Right atrium auricular region (tissue), 2 donors: ENCODE results near the gene IGFN1. TPM values are rescaled to one million over a fixed set of nuclear protein-coding genes. Genes with fewer than 3 reads are reported as not detected.
"Not testable (repeated sequence)": the region's sequence is repeated elsewhere in the genome, so short reads cannot be mapped to it uniquely, and the experiment has no call there.

Experiments used
- DNase-seq: peaks from one replicate; pipeline ENCODE4 v3.0.0-alpha.2; 2019; ENCODE audit warnings: low spot score
- H3K27ac ChIP-seq, 2 donors: fragments of 200-600 bp; sonication (generic); 1 replicate in 1 of 2; 2 replicates in 1 of 2; pipeline ENCODE4 v1.5.1; 2016 to 2019
- H3K27me3 ChIP-seq, 2 donors: fragments of 200-600 bp; sonication (generic); one replicate each; pipeline versions ENCODE4 v1.5.1 to v1.6.0; 2017 to 2019
- H3K36me3 ChIP-seq: fragments of 200-600 bp; sonication (generic); one replicate; pipeline ENCODE4 v1.5.1; 2016
- H3K4me1 ChIP-seq, 2 donors: fragments of 200-600 bp; sonication (generic); one replicate each; pipeline versions ENCODE4 v1.5.1 to v1.6.0; 2017 to 2019
- H3K4me3 ChIP-seq, 2 donors: fragments of 200-600 bp; sonication (generic); 1 replicate in 1 of 2; 2 replicates in 1 of 2; pipeline ENCODE4 v1.5.1; 2017 to 2019; ENCODE audit warnings: mild to moderate bottlenecking in 1 of 2, moderate library complexity in 1 of 2
- H3K9me3 ChIP-seq, 2 donors: fragments of 200-600 bp; sonication (generic); one replicate each; pipeline ENCODE4 v1.5.1; 2019
- total RNA-seq, 2 donors: library from RNA; depleted of rRNA; stranded (reverse); fragments of >200 nt; gene quantifications; one replicate each; pipeline ENCODE4 v1.1.0, GENCODE V29; 2016
- TF ChIP-seq, protein P1 (sequence below), 2 donors: fragments of 200-600 bp; sonication (generic); IDR thresholded peaks; one replicate each; pipeline ENCODE4 v1.5.1; 2019; ENCODE audit warnings: antibody characterized with exemption in 2 of 2

The IGFN1 gene
- total RNA-seq, 2 donors from 2014 or later = not detected

DNA sequence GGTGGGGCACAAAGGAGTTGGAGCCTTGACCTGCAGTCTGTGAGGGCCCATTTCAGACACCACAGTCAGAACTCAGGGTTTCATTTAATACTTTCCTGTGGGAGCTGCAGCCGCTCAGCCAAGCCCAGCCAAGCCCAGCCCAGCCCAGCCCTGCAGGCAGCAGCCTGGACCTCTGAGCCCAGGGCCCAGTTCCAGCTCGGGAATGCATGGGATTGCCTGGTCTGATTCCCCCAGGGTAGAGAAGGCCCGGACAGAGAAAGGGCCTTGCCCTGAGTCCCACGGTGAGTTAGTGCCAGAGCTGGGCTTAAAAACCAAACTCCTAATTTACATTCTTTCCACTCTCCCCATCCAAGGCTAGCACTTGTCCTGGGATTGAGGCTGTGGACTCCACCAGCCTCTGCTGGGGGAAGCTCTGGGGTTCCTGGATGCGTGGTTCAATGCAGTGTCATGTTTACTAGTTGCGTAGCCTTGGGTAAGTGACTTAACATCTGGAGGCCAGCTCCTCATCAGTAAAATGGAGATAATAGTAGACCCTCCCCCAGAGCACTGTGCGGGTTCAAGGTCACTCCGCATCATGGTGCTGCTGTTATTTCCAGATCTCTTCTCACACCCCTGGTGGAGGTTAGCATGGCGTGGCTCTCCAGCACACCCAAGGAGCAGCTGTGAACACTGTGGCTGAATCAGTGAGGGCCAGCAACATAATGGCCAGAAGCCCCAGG is 63.4 kb downstream of the IGFN1 start:
- TF ChIP-seq, protein P1, sequence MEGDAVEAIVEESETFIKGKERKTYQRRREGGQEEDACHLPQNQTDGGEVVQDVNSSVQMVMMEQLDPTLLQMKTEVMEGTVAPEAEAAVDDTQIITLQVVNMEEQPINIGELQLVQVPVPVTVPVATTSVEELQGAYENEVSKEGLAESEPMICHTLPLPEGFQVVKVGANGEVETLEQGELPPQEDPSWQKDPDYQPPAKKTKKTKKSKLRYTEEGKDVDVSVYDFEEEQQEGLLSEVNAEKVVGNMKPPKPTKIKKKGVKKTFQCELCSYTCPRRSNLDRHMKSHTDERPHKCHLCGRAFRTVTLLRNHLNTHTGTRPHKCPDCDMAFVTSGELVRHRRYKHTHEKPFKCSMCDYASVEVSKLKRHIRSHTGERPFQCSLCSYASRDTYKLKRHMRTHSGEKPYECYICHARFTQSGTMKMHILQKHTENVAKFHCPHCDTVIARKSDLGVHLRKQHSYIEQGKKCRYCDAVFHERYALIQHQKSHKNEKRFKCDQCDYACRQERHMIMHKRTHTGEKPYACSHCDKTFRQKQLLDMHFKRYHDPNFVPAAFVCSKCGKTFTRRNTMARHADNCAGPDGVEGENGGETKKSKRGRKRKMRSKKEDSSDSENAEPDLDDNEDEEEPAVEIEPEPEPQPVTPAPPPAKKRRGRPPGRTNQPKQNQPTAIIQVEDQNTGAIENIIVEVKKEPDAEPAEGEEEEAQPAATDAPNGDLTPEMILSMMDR (IDR thresholded peaks at IDR 0.05) = no peak
- Histone ChIP-seq H3K36me3 (no peaks in the 10 kb centered on the region), H3K4me1 (no peaks in the 10 kb centered on the region), H3K27ac (no peak overlapping the region), H3K27me3 (no peaks in the 10 kb centered on the region), H3K9me3 (no peaks in the 10 kb centered on the region), H3K4me3 (no peak overlapping the region)
- DNase-seq = peak; percentile 26

GRCh38 chr1:201254625-201255478 is 64.2 kb downstream of the IGFN1 start:
- TF ChIP-seq, protein P1 (IDR thresholded peaks at IDR 0.05) = peak; percentile 97 to 98
- peak; percentile 21 for DNase-seq
- Histone ChIP-seq H3K4me1 (peaks cover 0 to 7% of the 10 kb centered on the region in 2 donors), H3K27ac (no peak overlapping the region), H3K27me3 (no peaks in the 10 kb centered on the region), H3K4me3 (no peak overlapping the region), H3K36me3 (no peaks in the 10 kb centered on the region), H3K9me3 (no peaks in the 10 kb centered on the region)

DNA sequence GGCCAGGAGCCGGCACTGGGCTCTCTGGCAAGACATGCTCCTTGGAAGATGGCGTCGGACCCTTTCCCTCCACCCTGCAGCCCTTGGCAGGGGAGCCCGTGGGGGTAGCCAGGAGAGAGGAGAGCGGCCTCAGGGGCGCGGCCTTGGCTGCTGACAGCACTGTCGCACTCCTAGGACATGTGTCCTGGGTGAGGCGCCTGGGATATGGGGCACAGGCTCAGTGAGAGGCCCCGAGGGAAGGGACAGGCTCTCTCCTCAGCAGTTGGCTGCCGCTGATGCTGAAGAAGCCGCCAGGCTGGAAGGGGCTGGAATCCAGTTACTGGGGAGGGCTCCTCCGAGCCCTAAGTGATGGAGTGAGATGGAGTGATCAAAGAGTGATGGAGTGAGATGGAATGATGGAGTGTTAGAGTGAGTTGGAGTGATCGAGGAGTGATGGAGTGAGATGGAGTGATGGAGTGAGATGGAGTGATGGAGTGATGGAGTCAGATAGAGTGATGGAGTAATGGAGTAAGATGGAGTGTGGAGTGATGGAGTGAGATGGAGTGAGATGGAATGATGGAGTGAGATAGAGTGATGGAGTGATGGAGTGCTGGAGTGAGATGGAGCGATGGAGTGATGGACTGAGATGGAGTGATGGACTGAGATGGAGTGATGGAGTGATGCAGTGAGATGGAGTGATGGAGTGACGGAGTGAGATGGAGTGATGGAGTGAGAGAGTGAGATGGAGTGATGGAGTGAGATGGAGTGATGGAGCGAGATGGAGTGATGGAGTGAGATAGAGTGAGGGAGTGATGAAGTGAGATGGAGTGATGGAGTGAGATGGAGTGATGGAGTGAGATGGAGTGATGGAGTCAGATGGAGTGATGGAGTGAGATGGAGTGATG is 65.1 kb downstream of the IGFN1 start:
- Histone ChIP-seq H3K36me3 (no peaks in the 10 kb centered on the region), H3K4me3 (no peak overlapping the region), H3K27ac (no peak overlapping the region), H3K4me1 (peaks cover 0 to 15% of the 10 kb centered on the region in 2 donors), H3K27me3 (no peaks in the 10 kb centered on the region), H3K9me3 (no peaks in the 10 kb centered on the region)
- TF ChIP-seq, protein P1 (IDR thresholded peaks at IDR 0.05) = no peak
- no peak for DNase-seq

GRCh38 chr1:201258132-201258531 is 67.5 kb downstream of the IGFN1 start:
- not testable (repeated sequence) for H3K27me3 ChIP-seq, H3K4me3 ChIP-seq, DNase-seq, H3K9me3 ChIP-seq, H3K36me3 ChIP-seq, H3K27ac ChIP-seq
- H3K4me1 ChIP-seq = peaks cover 0 to 15% of the 10 kb centered on the region in 2 donors

DNA sequence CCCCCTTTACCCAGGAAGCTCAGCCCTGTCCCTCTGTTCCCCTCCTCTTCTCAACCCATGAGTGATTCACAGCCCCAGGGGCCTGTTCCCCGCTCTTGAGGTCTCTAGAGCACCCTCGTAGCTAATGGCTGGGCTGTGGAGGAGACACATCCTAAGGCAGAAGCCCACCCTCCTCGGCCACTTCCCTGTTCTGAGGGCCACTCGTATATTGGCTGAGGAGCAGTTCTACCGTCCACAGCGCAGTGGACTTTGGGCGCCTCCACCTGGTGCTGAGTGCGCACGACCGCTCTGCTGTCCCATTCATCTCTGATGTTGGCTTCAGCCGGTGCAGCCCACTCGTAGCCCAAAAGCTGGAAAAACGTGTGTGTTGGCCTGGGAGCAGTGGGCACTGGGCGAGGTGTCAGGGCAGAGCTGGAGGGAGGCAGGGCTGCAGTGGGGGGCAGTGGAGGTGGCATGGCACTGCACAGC is 68.2 kb downstream of the IGFN1 start:
- H3K36me3 ChIP-seq = no peaks in the 10 kb centered on the region
- no peaks in the 10 kb centered on the region for H3K9me3 ChIP-seq
- peaks cover 0 to 15% of the 10 kb centered on the region in 2 donors for H3K4me1 ChIP-seq
- no peak overlapping the region for H3K4me3 ChIP-seq
- DNase-seq = no peak
- TF ChIP-seq, protein P1 (IDR thresholded peaks at IDR 0.05) = no peak
- no peak overlapping the region for H3K27ac ChIP-seq
- H3K27me3 ChIP-seq = no peaks in the 10 kb centered on the region
